ENCODE results near the gene AZU1.

AZU1 gene

DNA sequence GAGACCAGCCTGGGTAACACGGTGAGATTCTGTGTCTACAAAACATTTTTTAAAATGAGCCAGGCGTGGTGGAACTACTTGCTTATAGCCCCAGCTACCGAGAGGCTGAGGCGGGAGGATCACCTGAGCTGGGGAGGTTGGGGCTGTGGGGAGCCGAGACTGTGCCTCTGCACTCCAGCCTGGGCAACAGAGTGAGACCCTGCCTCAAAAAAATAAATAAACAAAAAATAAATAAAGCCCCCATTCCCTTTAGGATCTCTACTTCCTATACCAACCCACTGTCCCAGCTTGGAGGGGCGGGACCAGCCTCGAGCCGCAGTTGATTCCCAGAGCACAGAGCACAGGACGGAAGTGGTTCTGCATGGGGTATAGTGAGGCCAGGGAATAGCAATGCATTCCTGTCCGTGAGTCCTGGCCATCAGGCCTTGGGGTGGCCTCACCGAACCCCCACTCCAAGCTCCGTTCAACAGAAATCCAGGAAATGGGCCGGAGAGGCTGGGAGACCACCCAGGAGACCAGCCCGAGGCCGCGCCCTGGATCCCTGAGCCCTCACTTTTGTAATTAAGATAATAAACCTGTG is 35.2 kb upstream of the AZU1 start:
- no peak overlapping the region for H3K27ac ChIP-seq
- no peak for TF ChIP-seq ZFX (IDR thresholded peaks at IDR 0.05)
- TF ChIP-seq, protein P1, sequence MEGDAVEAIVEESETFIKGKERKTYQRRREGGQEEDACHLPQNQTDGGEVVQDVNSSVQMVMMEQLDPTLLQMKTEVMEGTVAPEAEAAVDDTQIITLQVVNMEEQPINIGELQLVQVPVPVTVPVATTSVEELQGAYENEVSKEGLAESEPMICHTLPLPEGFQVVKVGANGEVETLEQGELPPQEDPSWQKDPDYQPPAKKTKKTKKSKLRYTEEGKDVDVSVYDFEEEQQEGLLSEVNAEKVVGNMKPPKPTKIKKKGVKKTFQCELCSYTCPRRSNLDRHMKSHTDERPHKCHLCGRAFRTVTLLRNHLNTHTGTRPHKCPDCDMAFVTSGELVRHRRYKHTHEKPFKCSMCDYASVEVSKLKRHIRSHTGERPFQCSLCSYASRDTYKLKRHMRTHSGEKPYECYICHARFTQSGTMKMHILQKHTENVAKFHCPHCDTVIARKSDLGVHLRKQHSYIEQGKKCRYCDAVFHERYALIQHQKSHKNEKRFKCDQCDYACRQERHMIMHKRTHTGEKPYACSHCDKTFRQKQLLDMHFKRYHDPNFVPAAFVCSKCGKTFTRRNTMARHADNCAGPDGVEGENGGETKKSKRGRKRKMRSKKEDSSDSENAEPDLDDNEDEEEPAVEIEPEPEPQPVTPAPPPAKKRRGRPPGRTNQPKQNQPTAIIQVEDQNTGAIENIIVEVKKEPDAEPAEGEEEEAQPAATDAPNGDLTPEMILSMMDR (conservative IDR thresholded peaks at IDR 0.05), result no peak

DNA sequence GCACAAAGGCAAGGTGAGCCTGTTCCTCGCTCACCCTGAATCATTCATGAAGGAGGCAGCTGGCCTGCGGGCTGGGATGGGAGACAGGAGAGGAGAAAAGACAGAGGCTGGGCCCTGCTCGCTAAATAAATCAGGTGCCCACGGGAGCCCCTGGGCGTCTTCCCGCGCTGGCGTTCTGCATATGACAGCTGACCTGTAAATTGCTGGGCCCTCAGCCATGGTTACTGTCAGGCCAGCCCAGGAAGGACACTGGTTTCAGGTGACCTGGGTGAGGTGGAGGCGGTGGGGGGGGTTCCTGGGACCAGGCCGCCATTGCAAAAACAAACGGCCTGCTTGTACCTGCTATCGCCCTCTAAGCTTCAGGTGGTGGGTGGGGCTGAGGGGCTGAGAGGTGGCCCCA is 33.8 kb upstream of the AZU1 start:
- H3K27ac ChIP-seq, result no peak overlapping the region
- no peak for TF ChIP-seq ZFX (IDR thresholded peaks at IDR 0.05)
- TF ChIP-seq, protein P1 (conservative IDR thresholded peaks at IDR 0.05), result no peak

DNA sequence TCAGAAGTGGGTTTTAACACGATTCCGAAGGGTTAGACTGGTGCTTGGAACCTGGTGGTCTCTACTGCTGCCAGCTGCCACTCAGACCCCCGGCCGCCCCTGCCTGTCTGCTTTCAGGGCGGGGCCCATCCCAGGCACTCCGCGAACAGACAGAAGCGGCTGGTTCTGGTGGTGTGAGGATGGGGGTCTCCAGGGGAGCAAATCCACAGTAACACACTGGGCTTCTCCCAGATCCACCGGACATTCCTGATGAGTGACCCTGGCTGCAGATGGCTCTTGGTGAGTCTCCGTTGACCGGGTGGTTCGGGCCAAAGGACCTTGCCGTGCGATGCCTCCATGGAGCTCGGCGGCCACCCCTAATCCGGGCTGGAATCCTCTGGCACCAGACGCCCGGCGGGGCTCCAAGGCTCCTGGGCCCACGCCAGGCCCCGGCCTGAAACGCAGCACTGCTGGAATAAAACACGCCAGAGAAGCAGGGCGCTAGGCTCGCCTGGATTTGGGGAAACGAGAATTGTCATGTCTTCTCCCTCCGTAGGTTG is 32.5 kb upstream of the AZU1 start:
- H3K27ac ChIP-seq, result no peak overlapping the region
- TF ChIP-seq, protein P1 (conservative IDR thresholded peaks at IDR 0.05), result no peak
- no peak for TF ChIP-seq ZFX (IDR thresholded peaks at IDR 0.05)

DNA sequence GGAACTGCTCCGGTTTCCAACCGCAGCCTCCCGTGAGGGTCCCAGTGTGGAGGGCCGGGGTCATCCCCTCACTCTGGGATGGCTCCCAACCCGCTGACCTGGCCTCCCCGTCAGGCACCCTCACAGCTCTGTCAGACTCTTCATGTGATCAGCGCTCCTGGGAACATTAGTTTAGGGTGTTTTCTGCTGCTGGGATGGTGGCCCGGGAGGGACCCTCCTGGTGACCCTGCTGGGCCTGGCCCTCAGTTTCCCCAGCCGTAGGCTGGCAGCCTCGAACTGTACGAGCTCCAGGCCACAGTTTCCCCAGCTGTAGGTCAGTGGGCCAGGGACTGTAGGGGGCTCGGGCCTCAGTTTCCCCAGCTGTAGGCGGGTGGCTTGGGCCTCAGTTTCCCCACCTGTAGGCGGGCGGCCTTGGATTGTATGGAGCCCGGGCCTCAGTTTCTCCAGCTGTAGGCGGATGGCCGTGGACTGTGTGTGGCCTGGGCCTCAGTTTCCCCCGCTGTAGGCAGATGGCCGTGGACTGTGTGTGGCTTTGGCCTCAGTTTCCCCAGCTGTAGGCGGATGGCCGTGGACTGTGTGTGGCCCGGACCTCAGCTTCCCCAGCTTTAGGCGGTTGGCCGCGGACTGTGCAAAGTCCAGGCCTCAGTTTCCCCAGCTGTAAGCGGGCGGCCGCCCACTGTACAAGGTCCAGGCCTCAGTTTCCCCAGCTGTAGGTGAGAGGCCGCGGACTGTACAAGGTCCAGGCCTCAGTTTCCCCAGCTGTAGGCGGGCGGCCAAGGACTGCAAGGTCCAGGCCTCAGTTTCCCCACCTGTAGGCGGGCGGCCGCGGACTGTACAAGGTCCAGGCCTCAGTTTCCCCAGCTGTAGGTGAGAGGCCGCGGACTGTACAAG is 31.7 kb upstream of the AZU1 start:
- TF ChIP-seq, protein P1 (conservative IDR thresholded peaks at IDR 0.05), result no peak
- TF ChIP-seq ZFX (IDR thresholded peaks at IDR 0.05), result no peak
- peak overlapping the region; percentile 94 for H3K27ac ChIP-seq

DNA sequence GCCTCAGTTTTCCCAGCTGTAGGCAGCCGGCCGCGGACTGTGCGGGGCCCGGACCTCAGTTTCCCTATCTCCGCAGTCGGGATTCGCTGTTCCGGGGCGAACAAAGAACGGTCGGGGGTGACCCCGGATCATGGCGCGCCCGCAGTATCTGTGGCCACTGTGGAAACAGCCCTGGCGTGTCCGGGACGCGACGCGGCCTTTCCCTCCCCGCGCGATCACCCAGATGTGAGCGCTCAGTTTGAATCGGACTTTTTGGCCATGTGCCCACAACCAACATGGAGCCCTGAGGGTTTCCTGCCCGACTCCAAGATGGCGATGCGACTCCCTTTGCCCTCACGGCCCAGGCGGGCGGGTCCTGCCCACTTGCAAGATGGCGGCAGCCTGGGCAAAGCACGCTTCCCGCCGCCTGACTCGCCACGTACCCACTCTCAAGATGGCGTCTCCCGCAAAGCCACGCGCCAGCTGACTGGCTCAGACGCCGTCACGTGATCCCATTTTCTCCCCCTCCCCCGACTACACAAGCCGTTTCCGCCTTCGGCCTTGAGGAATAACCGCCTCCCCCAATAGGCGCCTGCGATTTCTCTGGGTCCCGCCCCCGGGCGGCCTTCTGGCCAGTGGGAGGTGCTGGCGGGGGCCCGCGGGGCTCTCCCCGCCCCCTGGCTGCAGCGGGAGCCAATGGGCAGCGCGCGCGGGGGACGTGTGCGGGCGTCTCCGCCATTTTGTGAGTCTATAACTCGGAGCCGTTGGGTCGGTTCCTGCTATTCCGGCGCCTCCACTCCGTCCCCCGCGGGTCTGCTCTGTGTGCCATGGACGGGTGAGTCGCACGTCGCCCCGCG is 30.7 kb upstream of the AZU1 start, which contains the start of gene PTBP1:
Gene PTBP1 (plus strand): TSS at position 761 of the 836 bp plus-strand sequence. CDS start 46 bp downstream, at position 807.
- peak within 1 kb of the TSS; percentile 94 for H3K27ac ChIP-seq
- peak; percentile 41; the same call in 1 of the 2 replicates for TF ChIP-seq ZFX (IDR thresholded peaks at IDR 0.05)
- TF ChIP-seq, protein P1 (conservative IDR thresholded peaks at IDR 0.05), result no peak

DNA sequence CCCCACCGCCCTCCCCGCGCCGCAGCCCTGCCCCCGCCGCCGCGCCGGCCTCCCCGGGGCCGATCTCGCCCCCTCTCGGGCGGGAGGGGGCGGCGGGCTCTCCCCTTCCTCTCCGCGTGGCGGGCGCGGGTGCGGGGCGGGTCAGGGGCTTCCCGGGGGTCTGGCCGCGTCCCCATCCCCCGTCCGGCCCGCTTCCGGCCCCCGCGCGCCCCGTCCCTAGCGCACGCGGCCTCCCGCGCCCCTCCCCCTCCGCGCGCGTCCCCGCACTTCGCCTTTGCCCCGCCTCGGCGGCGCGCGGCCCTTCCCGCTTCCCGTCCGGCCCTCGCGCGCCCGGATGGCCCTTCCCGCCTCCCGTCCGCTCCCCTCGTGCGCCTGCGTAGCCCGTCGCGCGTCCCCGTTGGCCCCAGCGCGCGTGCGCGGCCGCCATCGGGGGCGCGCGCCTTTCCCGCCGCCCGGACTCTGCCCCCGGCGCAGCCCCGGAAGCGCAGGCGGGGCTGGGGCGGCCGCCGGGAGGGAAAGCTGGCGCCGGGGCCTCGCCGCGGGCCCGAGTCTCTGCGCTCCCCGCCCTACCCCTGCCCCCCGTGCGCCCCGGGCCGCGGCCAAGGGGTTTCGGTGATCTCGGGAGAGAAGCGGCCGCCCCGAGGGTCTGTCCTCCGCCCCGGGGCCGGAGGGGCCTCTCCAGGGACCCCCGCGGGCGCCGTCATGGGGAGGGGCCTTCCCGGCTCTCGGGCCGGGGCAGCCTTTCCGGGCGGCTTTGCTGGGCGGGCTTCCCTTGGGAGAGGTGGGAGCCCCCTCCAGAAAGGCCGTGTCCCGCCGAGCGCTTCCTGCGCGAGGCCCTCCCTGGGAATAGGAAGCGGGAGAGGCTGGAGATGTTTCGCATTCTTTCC is 29.9 kb upstream of the AZU1 start:
- peak overlapping the region; percentile 94 for H3K27ac ChIP-seq
- TF ChIP-seq, protein P1 (conservative IDR thresholded peaks at IDR 0.05), result no peak
- no peak for TF ChIP-seq ZFX (IDR thresholded peaks at IDR 0.05)
